NCI-H2227 (cell line): ENCODE results near the gene ARMH3.
A peak's percentile ranks its signal among the peaks of the same experiment; 100 is the strongest.

Experiments used
- DNase-seq: peaks from one replicate; lab custom pipeline; 2025; ENCODE audit not compliant: unreplicated experiment; lab: John Stamatoyannopoulos, UW

The ARMH3 gene

GRCh38 chr10:102055647-102056419, at the start of gene ARMH3:
Gene ARMH3, minus strand, starts transcription at chr10:102056173. Its CDS starts 16,059 bp downstream, at chr10:102040114.
- peak; percentile 96 for DNase-seq

DNA sequence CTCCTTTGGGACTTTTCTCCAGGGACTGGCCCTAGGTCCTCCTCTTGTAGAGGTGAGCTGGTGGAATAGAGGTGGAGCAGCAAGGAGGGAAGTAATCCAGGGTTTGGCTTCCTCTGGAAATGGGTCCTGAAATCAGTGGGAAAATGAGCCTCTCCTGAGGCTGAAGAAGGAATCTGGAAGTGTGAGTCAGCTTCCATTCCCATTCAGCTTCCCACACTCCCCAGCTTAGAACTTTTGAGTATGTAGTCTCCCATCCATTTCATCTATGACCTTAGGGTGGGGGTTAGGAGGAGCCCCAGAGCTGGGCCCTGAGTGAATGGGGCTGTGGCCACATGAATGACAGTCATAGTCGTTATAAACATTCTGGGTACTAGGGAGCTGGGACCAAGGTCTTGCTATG, 46.4 kb upstream of the ARMH3 start:
- no peak for DNase-seq

GRCh38 chr10:102101152-102101551, 45.2 kb upstream of the ARMH3 start:
- DNase-seq = no peak

DNA sequence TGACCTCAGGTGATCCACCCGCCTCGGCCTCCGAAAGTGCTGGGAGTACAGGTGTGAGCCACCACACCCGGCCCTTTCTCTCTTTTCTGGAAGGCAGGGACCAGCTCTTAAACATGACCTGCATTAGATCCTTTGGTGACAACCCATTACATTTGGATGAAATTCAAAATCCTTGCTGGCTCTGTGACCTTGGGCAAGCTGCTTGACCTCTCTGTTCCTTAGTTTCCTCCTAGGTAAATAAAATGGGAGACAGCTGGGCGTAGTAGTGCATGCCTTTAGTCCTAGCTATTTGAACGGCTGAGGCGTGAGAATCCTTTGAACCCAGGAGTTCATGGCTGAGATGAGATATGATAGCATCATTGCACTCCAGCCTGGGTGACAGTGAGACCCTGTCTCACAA, 40.5 kb upstream of the ARMH3 start:
- no peak for DNase-seq

GRCh38 chr10:102090772-102091171, 34.8 kb upstream of the ARMH3 start:
- no peak for DNase-seq

DNA sequence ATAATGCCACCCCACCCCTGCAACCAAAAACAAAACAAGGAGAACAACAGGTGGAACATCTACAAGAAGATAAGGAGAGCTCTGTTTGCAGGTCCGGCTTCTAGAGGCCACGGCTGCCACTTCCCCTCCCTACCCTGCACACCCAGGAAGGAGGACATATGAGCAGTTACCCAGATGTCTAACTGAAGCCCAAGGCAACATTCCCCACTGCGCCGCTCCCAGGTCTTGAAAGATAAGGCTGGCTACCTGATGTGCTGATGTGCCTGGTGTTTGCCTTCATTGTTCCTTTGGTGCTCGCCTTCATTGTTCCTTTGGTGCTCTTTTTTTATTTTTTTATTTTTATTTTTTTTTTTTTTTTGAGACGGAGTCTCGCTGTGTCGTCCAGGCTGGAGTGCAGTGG, 30.2 kb upstream of the ARMH3 start:
- no peak for DNase-seq

GRCh38 chr10:102085336-102085735, 29.4 kb upstream of the ARMH3 start:
- DNase-seq = no peak

DNA sequence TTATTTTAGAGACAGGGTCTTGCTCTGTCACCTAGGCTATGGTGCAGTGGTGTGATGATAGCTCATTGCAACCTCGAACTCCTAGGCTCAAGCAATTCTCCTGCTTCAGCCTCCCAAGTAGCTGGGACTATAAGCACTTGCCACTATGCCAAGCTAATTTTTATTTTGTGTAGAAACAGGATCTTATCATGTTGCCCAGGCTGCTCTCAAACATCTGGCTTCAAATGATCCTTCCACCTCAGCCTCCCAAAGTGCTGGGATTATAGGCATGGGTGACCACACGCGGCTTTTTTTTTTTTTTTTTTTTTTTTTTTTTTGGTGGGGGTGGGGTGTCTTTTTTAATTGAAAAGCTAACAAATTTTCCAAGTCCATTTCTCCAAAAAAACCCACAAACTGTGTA, 27.6 kb upstream of the ARMH3 start:
- no peak for DNase-seq

- peak; percentile 77 for DNase-seq
Measured at GRCh38 chr10:102072673-102073527, 16.9 kb upstream of the ARMH3 start.

DNA sequence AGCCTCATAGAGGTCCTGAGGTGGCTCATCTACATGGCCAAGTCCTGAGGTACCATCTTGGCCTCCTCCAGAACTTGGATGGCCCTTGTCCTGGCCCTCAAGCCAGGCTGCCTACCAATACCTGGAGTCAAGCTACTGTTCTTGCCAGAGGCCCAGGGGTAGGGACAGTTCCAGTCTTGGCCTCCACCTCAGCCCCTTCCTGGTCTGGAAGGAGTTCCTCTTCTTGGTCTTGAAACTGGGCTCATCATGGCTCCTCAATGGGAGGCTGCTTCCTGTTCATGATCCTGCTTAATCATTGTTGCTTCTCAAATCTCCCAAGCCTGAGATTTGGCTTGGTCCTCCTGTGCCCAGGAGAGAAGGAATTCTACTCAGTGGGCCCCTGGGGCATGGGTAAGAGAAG, 13.1 kb upstream of the ARMH3 start:
- DNase-seq = no peak

- DNase-seq = peak; percentile 24
Measured at GRCh38 chr10:102068216-102068615, 12.2 kb upstream of the ARMH3 start.

- no peak for DNase-seq
Measured at GRCh38 chr10:102067091-102067916, 11.3 kb upstream of the ARMH3 start.

DNA sequence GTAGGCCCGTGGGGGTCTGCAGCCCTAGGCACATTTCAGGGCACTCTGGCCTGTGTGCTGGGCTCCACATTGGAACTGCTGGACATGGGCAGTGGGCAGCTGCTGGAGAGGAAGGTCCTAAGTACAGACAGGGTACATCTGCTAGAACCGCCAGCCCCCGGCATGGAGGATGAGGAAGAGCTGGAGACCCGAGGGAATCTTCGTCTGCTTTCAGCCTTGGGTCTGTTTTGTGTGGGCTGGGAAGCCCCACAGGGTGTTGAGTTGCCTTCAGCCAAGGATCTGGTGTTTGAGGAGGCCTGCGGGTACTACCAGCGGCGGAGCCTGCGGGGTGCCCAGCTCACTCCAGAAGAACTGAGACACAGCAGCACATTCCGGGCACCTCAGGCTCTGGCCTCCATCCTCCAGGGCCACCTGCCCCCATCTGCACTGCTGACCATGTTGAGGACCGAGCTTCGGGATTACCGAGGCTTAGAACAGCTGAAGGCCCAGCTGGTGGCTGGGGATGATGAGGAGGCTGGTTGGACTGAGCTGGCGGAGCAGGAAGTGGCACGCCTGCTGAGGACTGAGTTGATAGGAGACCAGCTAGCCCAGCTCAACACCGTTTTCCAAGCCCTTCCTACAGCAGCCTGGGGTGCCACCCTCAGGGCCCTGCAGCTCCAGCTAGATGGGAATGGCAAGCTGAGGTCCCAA, 10.6 kb upstream of the ARMH3 start:
- no peak for DNase-seq

DNA sequence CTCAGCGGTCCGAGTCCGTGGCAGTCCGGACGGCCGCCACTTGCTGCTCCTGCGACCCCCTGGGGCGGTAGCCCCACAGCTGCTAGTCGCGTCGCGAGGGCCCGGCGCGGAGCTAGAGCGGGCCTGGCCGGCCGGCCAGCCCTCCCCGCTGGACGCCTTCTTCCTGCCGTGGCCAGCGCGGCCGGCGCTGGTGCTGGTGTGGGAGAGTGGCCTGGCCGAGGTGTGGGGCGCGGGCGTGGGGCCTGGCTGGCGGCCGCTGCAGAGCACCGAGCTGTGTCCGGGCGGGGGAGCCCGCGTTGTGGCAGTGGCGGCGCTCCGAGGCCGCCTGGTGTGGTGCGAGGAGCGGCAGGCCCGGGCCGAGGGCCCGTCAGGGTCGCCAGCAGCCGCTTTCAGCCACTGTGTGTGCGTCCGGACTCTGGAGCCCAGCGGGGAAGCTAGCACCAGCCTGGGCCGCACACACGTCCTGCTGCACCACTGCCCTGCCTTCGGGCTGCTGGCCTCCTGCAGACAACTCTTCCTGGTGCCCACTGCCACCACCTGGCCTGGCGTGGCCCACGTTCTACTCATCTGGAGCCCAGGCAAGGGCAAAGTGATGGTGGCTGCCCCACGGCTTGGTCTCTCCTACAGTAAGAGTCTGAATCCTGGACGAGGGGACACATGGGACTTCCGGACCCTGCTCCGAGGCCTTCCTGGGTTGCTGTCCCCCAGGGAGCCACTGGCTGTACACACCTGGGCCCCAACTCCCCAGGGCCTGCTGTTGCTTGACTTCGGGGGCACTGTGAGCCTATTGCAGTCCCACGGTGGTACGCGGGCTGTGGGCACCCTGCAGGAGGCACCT, 9.8 kb upstream of the ARMH3 start:
- peak; percentile 34 for DNase-seq

GRCh38 chr10:102064868-102065560, 9.0 kb upstream of the ARMH3 start, which contains the start of gene HPS6:
Gene HPS6, plus strand, starts transcription at chr10:102065349. Its CDS starts 126 bp downstream, at chr10:102065475.
- peak; percentile 90 for DNase-seq

- DNase-seq = no peak
Measured at GRCh38 chr10:102064503-102064867, 8.5 kb upstream of the ARMH3 start.

- DNase-seq = no peak
Measured at GRCh38 chr10:102059987-102060386, 4.0 kb upstream of the ARMH3 start.

DNA sequence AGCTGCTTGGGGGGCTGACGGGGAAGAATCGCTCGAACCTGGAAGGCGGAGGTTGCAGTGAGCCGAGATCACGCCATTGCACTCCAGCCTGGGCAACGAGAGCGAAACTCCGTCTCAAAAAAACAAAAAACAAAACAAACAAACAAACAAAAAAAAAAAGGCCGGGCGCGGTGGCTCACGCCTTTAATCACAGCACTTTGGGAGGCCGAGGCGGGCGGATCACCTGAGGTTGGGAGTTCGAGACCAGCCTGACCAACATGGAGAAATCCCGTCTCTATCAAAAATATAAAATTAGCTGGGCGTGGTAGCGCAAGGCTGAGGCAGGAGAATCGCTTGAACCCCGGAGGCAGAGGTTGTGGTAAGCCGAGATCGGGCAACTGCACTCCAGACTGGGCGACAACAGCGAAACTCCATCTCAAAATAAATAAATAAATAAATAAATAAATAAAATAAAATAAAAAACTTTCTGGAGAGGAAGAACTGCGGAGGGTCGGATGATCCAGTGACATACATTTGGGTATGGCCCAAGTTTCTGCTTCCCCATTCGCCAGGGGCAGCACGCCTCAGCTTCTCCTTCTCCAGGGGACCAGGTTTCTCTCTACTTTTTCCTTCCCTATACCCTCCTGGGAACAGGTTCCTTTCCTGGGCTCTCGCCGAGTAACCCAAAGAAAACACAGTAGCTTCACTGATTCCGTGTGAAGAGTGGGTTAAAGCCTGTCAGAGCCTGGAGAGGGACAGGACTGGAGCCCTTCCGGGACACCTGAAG, 909 bp downstream of the ARMH3 start:
- DNase-seq = peak; percentile 62
